Endothelial cell of umbilical vein (primary cell): Measurements from ENCODE around the gene PCDH9. TPM values are rescaled to one million over a fixed set of nuclear protein-coding genes. Genes with fewer than 3 reads are reported as not detected.

Experiments
- BruUV-seq: library from RNA; stranded (reverse); fragments of 400-500 nt; replicated peaks from 2 replicates; lab custom pipeline; 2021; lab: Mats Ljungman, UMichigan
- CTCF ChIA-PET: fragments of 300-600, 350-600 bp; sonication (Branson Sonifier 250); formaldehyde crosslinking; loops from one replicate; lab custom pipeline; 2021; ENCODE audit warnings: antibody characterized with exemption, inconsistent platforms; lab: Charles Lee
- POLR2A ChIA-PET: fragments of 300-600, 350-600 bp; sonication (Branson Sonifier 250); formaldehyde crosslinking; loops from one replicate; lab custom pipeline; 2021; ENCODE audit warnings: antibody characterized with exemption, inconsistent platforms; lab: Charles Lee
- DNase-seq: peaks from one replicate; pipeline ENCODE4 v3.0.0-alpha.2; 2011; ENCODE audit warnings: low read depth, low spot score
- FAIRE-seq: peaks from 2 replicates; lab custom pipeline; 2011; peaks lifted over from hg19 to GRCh38; lab: Jason Lieb, UNC
- H2AFZ ChIP-seq: 2 replicates; pipeline ENCODE4 v1.6.0; 2012; ENCODE audit warnings: low read depth, low read length, control low read depth, inconsistent platforms
- H3K27ac ChIP-seq: 2 replicates; pipeline ENCODE4 v1.5.1; 2011; ENCODE audit warnings: low read depth, mild to moderate bottlenecking, control low read depth, low read length, moderate library complexity; ENCODE audit not compliant: insufficient read depth
- H3K27me3 ChIP-seq, 2 experiments: 2 replicates each; pipeline versions ENCODE4 v1.6.0 to v1.6.1; 2011; ENCODE audit warnings: low read length in 2 of 2, mixed read lengths in 1 of 2; ENCODE audit not compliant: control insufficient read depth in 2 of 2, insufficient read depth in 2 of 2
- H3K36me3 ChIP-seq, 2 experiments: 2 replicates in 1 of 2; 3 replicates in 1 of 2; pipeline ENCODE4 v1.5.1; 2011; ENCODE audit warnings: low read length in 2 of 2, mild to moderate bottlenecking in 1 of 2, moderate library complexity in 1 of 2; ENCODE audit not compliant: control insufficient read depth in 2 of 2, insufficient read depth in 2 of 2; ENCODE audit errors: extremely low read depth in 1 of 2
- H3K4me1 ChIP-seq: 3 replicates; pipeline ENCODE4 v1.5.1; 2011; ENCODE audit warnings: mild to moderate bottlenecking, low read length; ENCODE audit not compliant: control insufficient read depth, insufficient read depth; ENCODE audit errors: extremely low read depth
- H3K4me2 ChIP-seq: 2 replicates; pipeline ENCODE4 v1.6.1; 2011; ENCODE audit warnings: low read length, control low read depth, mixed read lengths; ENCODE audit not compliant: insufficient read depth
- H3K4me3 ChIP-seq, 3 experiments: fragments of 200-600 bp in 1 of 3; sonication (generic), shearing (Covaris generic) in 1 of 3; replicated peaks in 1 of 3; 2 replicates each; pipeline ENCODE4 v1.5.1; 2011 to 2016; ENCODE audit warnings: control low read depth in 3 of 3, low read length in 3 of 3, mild to moderate bottlenecking in 2 of 3, inconsistent platforms in 1 of 3, low read depth in 1 of 3, moderate library complexity in 1 of 3; ENCODE audit not compliant: insufficient read depth in 1 of 3
- H3K79me2 ChIP-seq: 2 replicates; pipeline ENCODE4 v1.6.0; 2012; ENCODE audit warnings: low read length, inconsistent platforms; ENCODE audit not compliant: control insufficient read depth, insufficient read depth
- H3K9ac ChIP-seq: replicated peaks from 2 replicates; pipeline ENCODE3; 2011; ENCODE audit warnings: low read length, control low read depth; ENCODE audit not compliant: insufficient read depth; ENCODE audit errors: extremely low read depth
- H3K9me1 ChIP-seq: replicated peaks from 3 replicates; pipeline ENCODE4 v1.6.0; 2011; ENCODE audit warnings: mild to moderate bottlenecking, low read length; ENCODE audit not compliant: control insufficient read depth, insufficient read depth; ENCODE audit errors: extremely low read depth
- H3K9me3 ChIP-seq: replicated peaks from 2 replicates; pipeline ENCODE4 v1.5.1; 2012; ENCODE audit warnings: low read length, inconsistent platforms; ENCODE audit not compliant: control insufficient read depth, insufficient read depth
- H4K20me1 ChIP-seq: replicated peaks from 2 replicates; pipeline ENCODE3; 2011; ENCODE audit warnings: mild to moderate bottlenecking, low read length; ENCODE audit not compliant: control insufficient read depth, insufficient read depth; ENCODE audit errors: extremely low read depth
- EZH2 ChIP-seq: IDR thresholded peaks from 2 replicates; pipeline ENCODE4 v1.6.1; 2012; ENCODE audit warnings: borderline replicate concordance, low read depth, mild to moderate bottlenecking, moderate library complexity, low read length, inconsistent platforms; ENCODE audit not compliant: severe bottlenecking
- FOS ChIP-seq: IDR thresholded peaks from 2 replicates; pipeline ENCODE4 v1.6.1; 2011; ENCODE audit warnings: mild to moderate bottlenecking, low read length, moderate library complexity, borderline replicate concordance; ENCODE audit not compliant: insufficient read depth
- GATA2 ChIP-seq: IDR thresholded peaks from 2 replicates; pipeline ENCODE4 v1.7.0; 2011; ENCODE audit warnings: low read depth, mild to moderate bottlenecking, moderate library complexity, mixed read lengths, low read length; ENCODE audit not compliant: insufficient read length, insufficient read depth
- JUN ChIP-seq: IDR thresholded peaks from 2 replicates; pipeline ENCODE4 v1.6.1; 2011; ENCODE audit warnings: borderline replicate concordance, low read depth; ENCODE audit not compliant: insufficient read length, insufficient read depth
- MYC ChIP-seq: IDR thresholded peaks from one replicate; pipeline ENCODE4 v1.6.1; 2011; ENCODE audit warnings: mild to moderate bottlenecking, low read depth, low read length
- POLR2A ChIP-seq: IDR thresholded peaks from 2 replicates; pipeline ENCODE4 v1.6.1; 2012; ENCODE audit warnings: low read depth, mild to moderate bottlenecking, control low read depth, low read length
- POLR2AphosphoS5 ChIP-seq: IDR thresholded peaks from 2 replicates; pipeline ENCODE4 v1.6.1; 2012; ENCODE audit warnings: low read depth, mild to moderate bottlenecking, control low read depth, low read length, moderate library complexity; ENCODE audit not compliant: insufficient read depth
- dilution Hi-C: fragments of 300-500 bp; cut with MboI; formaldehyde crosslinking; loops from one replicate; pipeline ENCODE4 v1.15.0; 2019; ENCODE audit warnings: low sequenced_read_pairs; ENCODE audit not compliant: extremely low pct_ligation_motif_present
- intact Hi-C: fragments of 100-400 bp; cut with micrococcal nuclease; formaldehyde crosslinking; loops from one replicate; pipeline ENCODE4 v1.10.0; 2022
- polyA plus RNA-seq, 4 experiments: library from polyadenylated mRNA; depleted of rRNA in 3 of 4; stranded (reverse) in 3 of 4; unstranded in 1 of 4; fragments of >200 nt; gene quantifications; 2 replicates each; pipeline versions ENCODE4 v1.2.1 to v1.2.3, GENCODE V29; 2011 to 2012; ENCODE audit warnings: missing spikeins in 1 of 4
- total RNA-seq: library from RNA; stranded (reverse); gene quantifications from 2 replicates; pipeline ENCODE4 v1.2.3, GENCODE V29; 2021
- TF ChIP-seq, protein P1 (sequence below), 2 donors: IDR thresholded peaks; 1 replicate in 1 of 2; 2 replicates in 1 of 2; pipeline ENCODE4 v1.5.1; 2011; ENCODE audit warnings: low read length in 2 of 2, mild to moderate bottlenecking in 2 of 2, moderate library complexity in 2 of 2, control low read depth in 1 of 2, inconsistent platforms in 1 of 2, low read depth in 1 of 2; ENCODE audit not compliant: insufficient read depth in 1 of 2; ENCODE audit errors: extremely low read depth in 1 of 2
- TF ChIP-seq, protein P2 (sequence below): IDR thresholded peaks from 2 replicates; pipeline ENCODE4 v1.6.1; 2011; ENCODE audit not compliant: insufficient read depth, insufficient read length

The PCDH9 gene
- total and polyA plus RNA-seq, 2 donors (not counting 3 experiments of a cell fraction or from before 2014, with no cell fraction given), result 1.1 to 5.2 TPM

DNA sequence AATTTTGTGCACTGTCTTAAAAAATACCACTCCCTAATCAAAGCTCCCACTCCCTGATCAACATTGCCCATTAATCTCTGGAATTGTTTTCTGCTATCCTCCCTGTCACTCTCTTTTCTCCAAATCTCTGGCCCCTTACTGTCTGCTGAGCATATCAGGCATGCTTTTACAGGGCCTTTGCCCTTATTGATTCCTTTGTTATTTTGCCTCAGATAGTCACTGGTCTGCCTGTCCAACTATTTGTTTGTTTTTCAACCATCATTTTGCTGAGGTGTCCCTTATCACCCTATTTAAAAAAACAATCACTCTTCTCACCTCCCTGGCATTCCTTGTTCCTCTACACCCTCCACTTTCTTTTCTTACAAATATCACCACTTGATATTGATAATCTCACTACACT, 153.0 kb downstream of the PCDH9 start:
- no peaks in the 10 kb centered on the region for H4K20me1 ChIP-seq
- BruUV-seq, result no TSS peak
- intact Hi-C loops, result loop anchor here (5.0 kb wide), 1 partner anchor 145 kb away; no protein-coding TSS in a partner anchor
- DNase-seq (no peak), FAIRE-seq (no peak)
- H3K9me3 ChIP-seq, result no peaks in the 10 kb centered on the region
- CTCF ChIA-PET, result interaction anchor here (0.6 to 1.4 kb wide), 2 partner anchors 144 to 147 kb away, joined by 3 read pairs; no protein-coding TSS in a partner anchor
- H3K36me3 ChIP-seq, result no peaks in the 10 kb centered on the region
- no peak overlapping the region for H3K4me2 ChIP-seq
- H3K79me2 ChIP-seq, result no peaks in the 10 kb centered on the region
- H3K27me3 ChIP-seq, result no peaks in the 10 kb centered on the region
- no peak overlapping the region for H3K9ac ChIP-seq
- dilution Hi-C loops, result no loop called here
- no peaks in the 10 kb centered on the region for H3K9me1 ChIP-seq
- POLR2A ChIA-PET, result no interaction called here
- H3K4me3 ChIP-seq, result no peak overlapping the region
- H2AFZ ChIP-seq, result no peak overlapping the region
- TF ChIP-seq GATA2 (no peak), POLR2AphosphoS5 (no peak), MYC (no peak), EZH2 (no peak)
- no peaks in the 10 kb centered on the region for H3K4me1 ChIP-seq
- no peak overlapping the region for H3K27ac ChIP-seq

DNA sequence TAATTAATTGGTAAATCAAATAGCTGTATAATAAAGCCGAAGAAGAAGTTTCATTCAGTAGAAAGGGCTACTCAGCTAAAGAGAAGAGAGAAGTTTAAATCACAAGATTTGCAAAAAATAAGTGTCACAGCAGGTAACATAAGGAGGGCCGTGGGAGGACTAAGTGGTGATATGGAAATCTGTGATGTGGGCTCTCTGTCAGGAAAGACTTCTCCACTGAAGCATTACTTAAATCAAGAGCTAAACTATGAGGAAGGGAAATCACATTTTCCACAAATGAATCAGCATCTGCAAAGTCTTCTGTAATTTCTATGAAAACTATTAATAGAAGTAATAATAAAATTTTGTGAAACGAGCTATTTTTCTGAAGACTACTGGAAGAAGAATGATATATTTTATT, 153.8 kb downstream of the PCDH9 start:
- Histone ChIP-seq H3K27ac (no peak overlapping the region), H3K4me3 (no peak overlapping the region), H3K27me3 (no peaks in the 10 kb centered on the region), H4K20me1 (no peaks in the 10 kb centered on the region), H3K9me3 (no peaks in the 10 kb centered on the region), H3K36me3 (no peaks in the 10 kb centered on the region), H3K4me1 (no peaks in the 10 kb centered on the region), H2AFZ (no peak overlapping the region), H3K9me1 (no peaks in the 10 kb centered on the region), H3K4me2 (no peak overlapping the region), H3K9ac (no peak overlapping the region), H3K79me2 (no peaks in the 10 kb centered on the region)
- ChIA-PET CTCF (interaction anchor here (0.6 to 1.4 kb wide), 6 partner anchors 28 to 1419 kb away, joined by 3 to 4 read pairs (median 3); no protein-coding TSS in a partner anchor), POLR2A (interaction anchor here (0.6 kb wide), 1 partner anchor 9 kb away, joined by 17 read pairs; no protein-coding TSS in a partner anchor)
- no peak for DNase-seq
- intact Hi-C loops (loop anchor here (5.0 kb wide), 1 partner anchor 146 kb away; no protein-coding TSS in a partner anchor), dilution Hi-C loops (no loop called here)
- no TSS peak for BruUV-seq
- TF ChIP-seq POLR2A (no peak), FOS (no peak), POLR2AphosphoS5 (no peak), EZH2 (no peak), GATA2 (no peak), JUN (no peak), MYC (no peak)
- TF ChIP-seq, protein P1, sequence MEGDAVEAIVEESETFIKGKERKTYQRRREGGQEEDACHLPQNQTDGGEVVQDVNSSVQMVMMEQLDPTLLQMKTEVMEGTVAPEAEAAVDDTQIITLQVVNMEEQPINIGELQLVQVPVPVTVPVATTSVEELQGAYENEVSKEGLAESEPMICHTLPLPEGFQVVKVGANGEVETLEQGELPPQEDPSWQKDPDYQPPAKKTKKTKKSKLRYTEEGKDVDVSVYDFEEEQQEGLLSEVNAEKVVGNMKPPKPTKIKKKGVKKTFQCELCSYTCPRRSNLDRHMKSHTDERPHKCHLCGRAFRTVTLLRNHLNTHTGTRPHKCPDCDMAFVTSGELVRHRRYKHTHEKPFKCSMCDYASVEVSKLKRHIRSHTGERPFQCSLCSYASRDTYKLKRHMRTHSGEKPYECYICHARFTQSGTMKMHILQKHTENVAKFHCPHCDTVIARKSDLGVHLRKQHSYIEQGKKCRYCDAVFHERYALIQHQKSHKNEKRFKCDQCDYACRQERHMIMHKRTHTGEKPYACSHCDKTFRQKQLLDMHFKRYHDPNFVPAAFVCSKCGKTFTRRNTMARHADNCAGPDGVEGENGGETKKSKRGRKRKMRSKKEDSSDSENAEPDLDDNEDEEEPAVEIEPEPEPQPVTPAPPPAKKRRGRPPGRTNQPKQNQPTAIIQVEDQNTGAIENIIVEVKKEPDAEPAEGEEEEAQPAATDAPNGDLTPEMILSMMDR (IDR thresholded peaks at IDR 0.05; ENCODE audit: extremely low read depth in 1 of 2, insufficient read depth in 1 of 2, low read depth in 1 of 2, low read length in 2 of 2), result no peak
- TF ChIP-seq, protein P2, sequence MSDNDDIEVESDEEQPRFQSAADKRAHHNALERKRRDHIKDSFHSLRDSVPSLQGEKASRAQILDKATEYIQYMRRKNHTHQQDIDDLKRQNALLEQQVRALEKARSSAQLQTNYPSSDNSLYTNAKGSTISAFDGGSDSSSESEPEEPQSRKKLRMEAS, result no peak
- FAIRE-seq, result no peak
